ENCODE data around the gene SCTR. TPM values are rescaled to one million over a fixed set of nuclear protein-coding genes. Genes with fewer than 3 reads are reported as not detected.

The SCTR gene
- total and polyA plus RNA-seq, 2 of the 13 experiments (the other 11 are each of a cell fraction or from before 2014, with no cell fraction given), result not detected

- FAIRE-seq, result no peak
- no peak overlapping the region for H3K9ac ChIP-seq (ENCODE audit: insufficient read depth, low read depth, low read length)
- no peaks in the 10 kb centered on the region for H3K79me2 ChIP-seq (ENCODE audit: insufficient read depth, low read length)
- H2AFZ ChIP-seq (ENCODE audit: low read length), result no peak overlapping the region
- ChIA-PET CTCF (ENCODE audit: low intra/inter-chr PET ratio, low total read pairs) (no interaction called here), POLR2A (interaction anchor here (1.1 kb wide), 1 partner anchor 14 kb away, joined by 3 read pairs; no protein-coding TSS in a partner anchor)
- peaks cover 2% of the 10 kb centered on the region; the same call in 1 of the 2 replicates for H4K20me1 ChIP-seq (ENCODE audit: insufficient read depth, low read length)
- no TSS peak for BruUV-seq (replicated peaks)
- no peak overlapping the region for H3K27ac ChIP-seq (ENCODE audit: extremely low read length, insufficient read depth, low read length)
- ATAC-seq, result peak; percentile 18; the same call in 2 of the 3 replicates
- H3K4me3 ChIP-seq (replicated peaks in 1 of 3; ENCODE audit: insufficient read depth in 1 of 3, low read depth in 2 of 3, low read length in 3 of 3), result no peak overlapping the region
- no peak for TF ChIP-seq POGZ (CRISPR knock-in tag; IDR thresholded peaks at IDR 0.05)
- TF ChIP-seq BRCA1 (CRISPR knock-in tag; IDR thresholded peaks at IDR 0.05), result no peak
- no peak for TF ChIP-seq PAWR (CRISPR knock-in tag; IDR thresholded peaks at IDR 0.05; ENCODE audit: borderline replicate concordance)
- no peak for TF ChIP-seq TEF (CRISPR knock-in tag; IDR thresholded peaks at IDR 0.05)
- no peak for TF ChIP-seq CBX5 (CRISPR knock-in tag; IDR thresholded peaks at IDR 0.05; ENCODE audit: borderline replicate concordance)
- no peak for TF ChIP-seq ZNF816 (CRISPR knock-in tag; IDR thresholded peaks at IDR 0.05; ENCODE audit: borderline replicate concordance)
- TF ChIP-seq SIX1 (CRISPR knock-in tag; IDR thresholded peaks at IDR 0.05; ENCODE audit: borderline replicate concordance), result no peak
- TF ChIP-seq ZMYM4 (CRISPR knock-in tag; IDR thresholded peaks at IDR 0.05), result no peak
- no peak for TF ChIP-seq BORCS8-MEF2B (CRISPR knock-in tag; IDR thresholded peaks at IDR 0.05)
- TF ChIP-seq ZNF101 (CRISPR knock-in tag; IDR thresholded peaks at IDR 0.05; ENCODE audit: borderline replicate concordance, low read depth), result no peak
- TF ChIP-seq ZNF350 (CRISPR knock-in tag; IDR thresholded peaks at IDR 0.05; ENCODE audit: borderline replicate concordance, low read depth), result no peak
- H3K4me1 ChIP-seq (ENCODE audit: insufficient read depth, low read length), result peaks cover 17% of the 10 kb centered on the region
- no peaks in the 10 kb centered on the region for H3K36me3 ChIP-seq (replicated peaks in 1 of 2; ENCODE audit: control insufficient read depth in 1 of 2, insufficient read depth in 2 of 2, low read length in 2 of 2)
- 31% methylated on average over 9 of the region's 9 CpGs for WGBS (ENCODE audit: low lambda C conversion rate)
- in situ Hi-C loops (cut with HindIII; ENCODE audit: extremely low pct_ligation_motif_present, low pct_unique_long_range_greater_than_20kb) (no loop called here), intact Hi-C loops (cut with micrococcal nuclease; ENCODE audit: unreplicated experiment) (no loop called here)
- no peak overlapping the region for H3K4me2 ChIP-seq (ENCODE audit: low read depth, low read length)
- H3K9me3 ChIP-seq (ENCODE audit: low read length), result no peaks in the 10 kb centered on the region
- H3K27me3 ChIP-seq (ENCODE audit: control insufficient read depth in 1 of 2, insufficient read depth in 2 of 2, low read length in 2 of 2), result peaks cover 7 to 60% of the 10 kb centered on the region in 2 experiments
- DNase-seq (ENCODE audit: low spot score), result no peak
Measured at GRCh38 chr2:119451336-119452050, 72.8 kb downstream of the SCTR start.
